ENCODE results near the gene SP1.
A peak's percentile ranks its signal among the peaks of the same experiment; 100 is the strongest.
"Not testable (repeated sequence)": the region's sequence is repeated elsewhere in the genome, so short reads cannot be mapped to it uniquely, and the experiment has no call there.

The SP1 gene

DNA sequence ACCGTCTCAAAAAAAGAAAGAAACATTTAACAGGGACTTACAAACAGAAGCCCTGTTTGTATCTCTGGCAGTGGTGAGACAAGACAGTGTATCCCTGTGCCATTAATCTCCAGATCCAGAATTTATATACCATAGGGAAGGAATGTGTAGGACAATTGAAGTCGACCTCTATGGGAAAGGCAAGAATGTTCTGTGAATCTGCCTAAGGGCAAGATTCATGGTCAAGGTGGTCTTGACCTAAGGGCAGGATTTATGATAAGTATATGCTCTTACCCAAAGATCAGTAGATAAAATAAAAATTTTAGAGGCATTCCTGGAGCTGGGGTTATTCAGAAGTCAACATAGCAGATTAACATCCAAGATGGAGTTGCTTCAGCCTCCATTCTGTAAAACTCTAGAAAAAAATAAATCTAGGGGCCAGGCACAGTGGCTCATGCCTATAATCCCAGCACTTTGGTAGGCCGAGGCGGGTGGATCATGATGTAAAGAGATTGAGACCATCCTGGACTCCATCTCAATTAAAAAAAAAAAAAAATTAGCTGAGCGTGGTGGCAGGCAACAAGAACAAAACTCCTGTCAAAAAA is 21.0 kb upstream of the SP1 start:
- no peak overlapping the region for H3K4me3 ChIP-seq (ENCODE audit: low read depth, low read length)

DNA sequence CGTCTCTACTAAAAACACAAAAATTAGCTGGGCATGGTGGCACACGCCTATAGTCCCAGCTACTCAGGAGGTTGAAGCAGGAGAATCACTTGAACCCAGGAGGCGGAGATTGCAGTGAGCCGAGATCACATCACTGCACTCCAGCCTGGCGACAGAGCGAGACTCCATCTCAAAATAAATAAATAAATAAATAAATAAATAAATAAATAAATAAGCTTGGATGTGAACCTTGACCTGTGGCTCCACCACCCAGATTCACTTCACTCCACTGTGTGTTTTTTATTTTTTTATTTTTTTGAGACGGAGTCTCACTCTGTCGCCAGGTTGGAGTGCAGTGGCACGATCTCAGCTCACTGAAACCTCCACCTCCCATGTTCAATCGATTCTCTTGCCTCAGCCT is 18.3 kb upstream of the SP1 start:
- not testable (repeated sequence) for H3K4me3 ChIP-seq (ENCODE audit: low read depth, low read length)

DNA sequence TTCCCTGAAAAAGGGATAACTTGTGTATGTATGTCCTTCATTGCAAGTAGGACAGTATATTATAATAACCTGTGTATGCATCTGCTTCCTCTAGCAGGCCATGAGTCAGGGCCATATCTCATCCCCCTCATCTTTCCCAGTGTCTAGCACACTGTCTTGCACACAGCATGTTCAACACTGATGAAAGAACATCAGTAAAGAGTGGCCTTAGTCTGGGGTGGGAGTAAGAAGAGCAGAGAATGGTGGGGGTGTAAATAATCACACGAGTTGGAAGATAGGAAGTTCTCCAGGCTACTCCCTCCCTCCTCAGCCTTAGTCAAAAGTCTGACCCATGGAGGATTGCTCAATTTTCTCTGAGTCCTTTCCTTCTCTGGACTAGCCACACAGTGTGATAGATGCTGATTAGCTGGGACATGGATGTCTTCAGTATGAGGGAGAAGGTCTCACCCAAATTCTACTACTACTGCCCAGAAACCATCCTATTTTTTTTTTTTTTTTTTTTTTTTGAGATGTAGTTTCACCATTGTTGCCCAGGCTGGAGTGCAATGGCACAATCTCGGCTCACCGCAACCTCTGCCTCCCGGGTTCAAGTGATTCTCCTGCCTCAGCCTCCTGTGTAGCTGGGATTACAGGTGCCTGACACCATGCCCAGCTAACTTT is 14.6 kb upstream of the SP1 start:
- no peak overlapping the region for H3K4me3 ChIP-seq (ENCODE audit: low read depth, low read length)

DNA sequence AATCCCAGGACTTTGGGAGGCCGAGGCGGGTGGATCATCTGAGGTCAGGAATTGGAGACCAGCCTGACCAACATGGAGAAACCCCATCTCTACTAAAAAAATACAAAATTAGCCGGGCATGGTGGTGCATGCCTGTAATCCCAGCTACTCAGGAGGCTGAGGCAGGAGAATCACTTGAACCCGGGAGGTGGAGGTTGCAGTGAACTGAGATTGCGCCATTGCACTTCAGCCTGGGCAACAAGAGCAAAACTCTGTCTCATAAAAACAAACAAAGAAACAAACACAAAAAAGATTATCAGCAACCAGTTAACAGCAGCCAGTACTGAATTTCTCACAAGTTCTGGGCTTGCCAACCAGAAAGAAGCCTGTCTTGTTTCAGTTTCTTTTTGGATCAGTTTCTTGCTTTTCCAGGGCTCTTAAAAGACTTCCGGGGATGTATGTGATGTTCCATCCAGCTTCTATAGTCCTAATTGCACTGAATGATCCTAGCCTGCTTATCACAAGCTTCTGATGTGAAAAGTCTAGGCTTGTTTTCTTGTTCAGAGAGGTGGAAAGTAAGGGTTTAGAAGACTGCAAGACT is 6.3 kb upstream of the SP1 start:
- H3K4me3 ChIP-seq (ENCODE audit: low read depth, low read length): not testable (repeated sequence)

DNA sequence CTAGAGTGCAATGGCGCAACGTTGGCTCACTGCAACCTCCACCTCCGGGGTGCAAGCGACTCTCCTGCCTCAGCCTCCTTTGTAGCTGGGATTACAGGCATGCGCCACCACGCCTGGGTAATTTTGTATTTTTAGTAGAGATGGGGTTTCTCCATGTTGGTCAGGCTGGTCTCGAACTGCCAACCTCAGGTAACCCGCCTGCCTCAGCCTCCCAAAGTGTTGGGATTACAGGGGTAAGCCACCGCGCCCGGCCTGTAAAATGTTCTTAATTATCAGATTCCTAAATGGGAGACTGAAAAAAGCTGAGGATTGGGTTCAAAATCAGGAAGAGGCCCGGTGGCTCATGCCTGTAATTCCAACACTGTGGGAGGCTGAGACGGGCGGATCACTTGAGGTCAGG is 5.7 kb upstream of the SP1 start:
- H3K4me3 ChIP-seq (ENCODE audit: low read depth, low read length): not testable (repeated sequence)

DNA sequence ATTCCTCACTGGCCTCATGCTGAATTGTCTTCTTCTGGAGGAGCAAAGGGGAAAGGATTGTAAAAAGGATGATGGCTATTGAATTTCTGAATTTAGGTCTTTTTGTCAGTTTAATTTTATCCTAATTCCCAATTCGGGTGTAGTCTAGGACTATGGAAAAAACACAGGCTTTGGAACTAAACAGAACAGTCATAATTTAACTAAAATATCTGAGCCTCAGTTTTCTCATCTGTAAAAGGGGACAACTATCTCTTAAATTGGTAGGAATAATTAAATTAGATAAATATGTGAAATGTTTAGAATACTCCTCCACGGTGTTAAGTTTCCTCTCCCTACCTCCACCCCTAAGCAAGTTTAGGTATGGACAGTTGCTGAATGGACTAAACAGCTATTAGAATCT is 3.2 kb upstream of the SP1 start:
- H3K4me3 ChIP-seq (ENCODE audit: low read depth, low read length): no peak overlapping the region

DNA sequence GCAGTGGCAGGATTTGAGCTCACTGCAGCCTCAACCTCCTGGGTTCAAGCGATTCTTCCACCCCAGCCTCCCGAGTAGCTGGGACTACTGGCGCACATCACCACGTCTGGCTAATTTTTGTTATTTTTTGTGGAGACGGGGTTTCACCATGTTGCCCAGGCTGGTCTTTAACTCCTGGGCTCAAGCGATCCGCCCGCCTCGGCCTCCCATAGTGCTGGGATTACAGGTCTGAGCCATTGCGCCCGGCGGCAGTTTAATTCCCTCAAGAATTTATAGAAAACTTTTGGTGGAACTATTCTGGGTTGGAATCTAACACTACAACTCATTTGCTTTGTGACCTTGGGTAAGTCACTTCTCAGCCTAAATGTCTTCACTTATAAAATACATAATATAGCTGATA is 1.8 kb upstream of the SP1 start:
- H3K4me3 ChIP-seq (ENCODE audit: low read depth, low read length): no peak overlapping the region

DNA sequence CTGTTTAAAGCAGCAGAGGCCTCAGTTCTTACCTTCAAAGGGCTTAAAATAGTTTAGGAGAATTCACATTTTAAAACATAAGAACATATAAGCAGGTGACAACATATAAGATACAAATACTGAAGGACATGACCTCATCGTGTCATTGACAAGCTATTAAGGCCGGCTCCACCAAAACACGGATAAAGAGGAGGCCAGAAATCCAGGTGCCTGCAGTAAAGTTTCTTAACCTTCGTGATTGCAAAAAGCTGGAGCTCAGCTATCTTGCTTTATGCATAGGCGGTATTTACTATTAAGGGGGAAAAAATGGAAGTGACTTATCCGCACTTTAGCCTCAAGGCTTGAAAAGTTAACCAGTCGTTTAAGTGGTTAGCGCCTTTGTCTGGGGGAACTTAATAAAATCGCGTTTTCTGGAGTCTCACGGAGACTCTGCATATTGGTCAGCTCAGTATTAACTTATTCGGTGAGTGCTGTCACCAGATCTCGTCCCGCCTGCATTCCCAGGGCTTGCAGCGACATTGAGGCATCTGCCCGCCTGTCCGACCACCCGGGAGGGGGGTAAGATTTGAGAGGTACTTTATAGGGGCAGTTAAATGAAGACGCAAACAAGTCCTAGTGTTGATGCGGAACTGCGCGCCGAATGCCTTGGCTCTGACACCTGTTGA is 1.1 kb upstream of the SP1 start:
- peak overlapping the region; percentile 47 for H3K4me3 ChIP-seq (ENCODE audit: low read depth, low read length)

DNA sequence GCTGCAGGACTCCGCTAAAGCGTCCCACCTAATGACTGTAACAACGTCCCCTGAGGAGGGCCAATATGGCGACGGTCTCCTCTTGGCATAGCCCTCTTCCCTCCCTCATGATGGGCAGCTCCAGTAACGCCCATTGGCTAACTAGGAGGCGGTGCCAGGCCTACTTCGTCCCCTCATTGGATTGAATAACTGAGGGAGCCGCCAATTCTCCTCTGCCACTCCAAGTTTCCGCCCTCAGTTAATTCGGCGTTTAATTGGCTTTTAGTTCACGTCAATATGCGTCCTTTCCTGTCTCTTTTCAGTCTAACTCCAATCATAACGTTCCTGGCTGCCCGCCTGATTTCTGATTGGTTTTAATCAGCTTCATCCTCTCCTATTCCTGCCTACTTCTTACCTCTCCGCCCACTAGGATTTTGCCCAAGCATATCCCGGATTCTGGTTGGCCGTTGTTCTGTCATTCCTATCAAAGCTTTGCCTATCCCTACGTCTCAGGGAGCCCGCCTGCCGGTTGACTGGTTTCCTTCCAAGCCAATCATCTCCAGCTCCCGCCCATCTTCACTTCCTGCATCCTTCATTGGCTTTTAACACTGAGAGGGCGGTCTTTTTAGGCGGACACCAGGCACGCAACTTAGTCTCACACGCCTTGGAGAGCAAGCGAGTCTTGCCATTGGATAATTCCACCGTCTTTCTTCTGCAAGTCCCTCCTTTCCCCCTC is 430 bp upstream of the SP1 start:
- peak overlapping the region; percentile 47 for H3K4me3 ChIP-seq (ENCODE audit: low read depth, low read length)

DNA sequence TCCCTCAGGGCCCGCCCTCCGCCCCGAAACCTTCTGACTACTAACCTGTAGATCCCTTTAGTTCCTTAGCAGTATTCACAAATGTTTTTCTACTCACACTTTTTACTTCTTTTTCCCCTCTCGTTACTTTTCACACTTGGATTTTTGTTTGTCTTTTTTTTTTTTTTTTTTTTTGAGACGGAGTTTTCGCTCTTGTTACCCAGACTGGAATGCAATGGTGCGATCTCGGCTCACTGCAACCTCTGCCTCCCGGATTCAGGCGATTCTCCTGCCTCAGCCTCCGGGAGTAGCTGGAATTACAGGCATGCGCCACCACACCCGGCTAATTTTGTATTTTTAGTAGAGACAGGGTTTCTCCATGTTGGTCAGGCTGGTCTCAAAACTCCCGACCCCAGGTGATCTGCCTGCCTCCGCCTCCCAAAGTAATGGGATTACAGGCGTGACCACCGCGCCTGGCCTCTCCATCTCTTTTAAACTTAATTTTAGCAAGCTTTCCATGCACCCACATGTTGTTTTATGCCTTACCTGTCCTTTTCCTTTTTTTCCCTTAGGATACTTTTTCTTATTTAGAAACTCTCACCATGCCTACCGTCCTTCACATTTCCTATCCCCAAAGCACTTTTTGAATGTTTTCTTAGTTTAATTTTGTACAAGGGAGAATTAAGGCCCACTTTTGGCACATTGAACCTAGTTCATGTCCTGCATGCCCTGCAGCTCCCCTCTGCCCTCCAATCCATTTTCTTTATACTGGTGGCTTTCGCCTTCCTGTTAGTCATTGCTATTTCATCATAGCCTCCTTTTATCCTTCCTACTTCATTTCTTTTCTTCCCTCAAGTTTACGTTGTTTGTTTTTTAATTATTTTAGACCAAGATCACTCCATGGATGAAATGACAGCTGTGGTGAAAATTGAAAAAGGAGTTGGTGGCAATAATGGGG is 1.1 kb downstream of the SP1 start:
- H3K4me3 ChIP-seq (ENCODE audit: low read depth, low read length): peak overlapping the region; percentile 53

DNA sequence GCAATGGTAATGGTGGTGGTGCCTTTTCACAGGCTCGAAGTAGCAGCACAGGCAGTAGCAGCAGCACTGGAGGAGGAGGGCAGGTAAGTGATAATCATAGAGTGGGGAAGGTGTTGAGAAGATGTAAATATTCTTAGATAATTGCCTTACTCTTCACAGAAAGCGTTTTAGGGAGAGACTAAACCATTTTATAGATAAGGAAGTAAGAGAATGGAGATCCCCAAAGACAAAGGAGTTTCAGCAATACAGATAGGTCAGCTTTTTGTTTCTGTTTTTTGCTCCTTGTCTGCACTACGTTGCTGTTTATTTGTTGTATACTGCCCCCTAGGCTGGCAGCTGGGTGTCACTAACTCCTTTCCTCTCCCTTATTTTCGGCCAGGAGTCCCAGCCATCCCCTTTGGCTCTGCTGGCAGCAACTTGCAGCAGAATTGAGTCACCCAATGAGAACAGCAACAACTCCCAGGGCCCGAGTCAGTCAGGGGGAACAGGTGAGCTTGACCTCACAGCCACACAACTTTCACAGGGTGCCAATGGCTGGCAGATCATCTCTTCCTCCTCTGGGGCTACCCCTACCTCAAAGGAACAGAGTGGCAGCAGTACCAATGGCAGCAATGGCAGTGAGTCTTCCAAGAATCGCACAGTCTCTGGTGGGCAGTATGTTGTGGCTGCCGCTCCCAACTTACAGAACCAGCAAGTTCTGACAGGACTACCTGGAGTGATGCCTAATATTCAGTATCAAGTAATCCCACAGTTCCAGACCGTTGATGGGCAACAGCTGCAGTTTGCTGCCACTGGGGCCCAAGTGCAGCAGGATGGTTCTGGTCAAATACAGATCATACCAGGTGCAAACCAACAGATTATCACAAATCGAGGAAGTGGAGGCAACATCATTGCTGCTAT is 2.0 kb downstream of the SP1 start:
- no peak overlapping the region for H3K4me3 ChIP-seq (ENCODE audit: low read depth, low read length)

DNA sequence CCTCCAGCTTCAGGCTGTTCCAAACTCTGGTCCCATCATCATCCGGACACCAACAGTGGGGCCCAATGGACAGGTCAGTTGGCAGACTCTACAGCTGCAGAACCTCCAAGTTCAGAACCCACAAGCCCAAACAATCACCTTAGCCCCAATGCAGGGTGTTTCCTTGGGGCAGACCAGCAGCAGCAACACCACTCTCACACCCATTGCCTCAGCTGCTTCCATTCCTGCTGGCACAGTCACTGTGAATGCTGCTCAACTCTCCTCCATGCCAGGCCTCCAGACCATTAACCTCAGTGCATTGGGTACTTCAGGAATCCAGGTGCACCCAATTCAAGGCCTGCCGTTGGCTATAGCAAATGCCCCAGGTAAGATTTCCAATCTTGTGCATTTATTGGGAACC is 3.3 kb downstream of the SP1 start:
- no peak overlapping the region for H3K4me3 ChIP-seq (ENCODE audit: low read depth, low read length)

DNA sequence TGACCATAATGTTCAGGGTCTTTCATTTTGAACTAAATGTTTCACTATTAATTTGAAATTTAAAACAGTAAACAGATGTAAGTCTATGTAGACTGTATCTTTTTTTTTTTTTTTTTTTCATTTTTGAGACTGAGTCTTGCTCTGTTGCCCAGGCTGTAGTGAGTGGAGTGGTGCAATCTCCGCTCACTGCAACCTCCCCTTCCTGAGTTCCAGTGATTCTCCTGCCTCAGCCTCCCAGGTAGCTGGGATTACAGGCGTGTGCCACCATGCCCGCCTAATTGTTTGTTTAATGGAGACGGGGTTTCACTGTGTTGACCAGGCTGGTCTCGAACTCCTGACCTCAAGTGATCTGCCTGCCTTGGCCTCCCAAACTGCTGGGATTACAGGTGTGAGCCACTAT is 6.4 kb downstream of the SP1 start:
- not testable (repeated sequence) for H3K4me3 ChIP-seq (ENCODE audit: low read depth, low read length)

DNA sequence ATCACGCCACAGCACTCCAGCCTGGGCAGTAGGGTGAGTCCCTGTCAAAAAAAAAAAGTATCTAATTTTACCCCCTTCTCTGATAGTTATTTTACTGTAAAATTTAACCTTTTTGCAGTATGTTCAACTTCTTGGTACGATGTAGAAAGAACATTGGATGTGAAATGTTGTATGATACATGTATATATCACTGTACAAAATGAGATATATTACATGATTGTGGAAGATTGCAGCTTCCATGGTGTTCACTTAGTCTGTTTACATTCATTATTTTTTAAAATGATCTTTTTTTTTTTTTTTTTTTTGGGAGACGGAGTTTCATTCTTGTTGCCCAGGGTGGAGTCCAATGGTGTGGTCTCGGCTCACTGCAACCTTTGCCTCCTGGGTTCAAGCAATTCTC is 9.0 kb downstream of the SP1 start:
- H3K4me3 ChIP-seq (ENCODE audit: low read depth, low read length): no peak overlapping the region

DNA sequence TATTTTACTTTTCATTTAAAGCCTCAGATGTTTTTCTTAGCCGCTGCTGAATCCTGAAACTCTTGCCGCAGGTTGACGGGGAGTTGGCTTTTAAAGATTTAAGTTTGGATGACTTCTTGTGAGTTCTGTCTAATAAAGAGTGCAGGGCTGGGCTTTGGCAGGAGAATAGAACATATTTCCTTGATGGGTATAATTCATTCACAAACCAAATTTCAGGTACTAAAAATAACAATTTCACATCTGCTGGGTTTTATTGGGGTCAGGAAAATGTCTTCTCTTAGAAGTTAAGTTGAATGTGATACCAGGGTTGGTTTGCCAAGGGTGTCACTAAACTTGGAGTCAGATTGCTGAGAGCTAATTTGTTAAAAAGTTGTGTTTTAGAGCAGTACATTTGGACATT is 9.7 kb downstream of the SP1 start:
- H3K4me3 ChIP-seq (ENCODE audit: low read depth, low read length): no peak overlapping the region

DNA sequence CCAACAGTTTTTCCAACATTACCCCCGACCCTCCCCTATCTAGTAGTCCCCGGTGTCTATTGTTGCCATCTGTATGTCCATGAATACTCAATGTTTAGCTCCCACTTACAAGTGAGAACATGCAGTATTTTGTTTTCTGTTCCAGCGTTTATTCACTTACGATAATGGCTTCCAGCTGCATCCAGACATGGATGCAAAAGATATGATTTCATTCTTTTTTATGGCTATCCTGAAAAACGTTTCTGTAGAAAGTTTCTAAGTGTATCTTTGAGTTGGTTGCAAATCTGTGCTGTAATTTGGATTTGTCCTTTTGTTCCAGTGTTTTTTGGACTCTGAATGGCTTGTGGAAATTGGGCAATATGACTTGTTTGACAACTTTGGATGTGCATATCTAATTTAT is 11.7 kb downstream of the SP1 start:
- no peak overlapping the region for H3K4me3 ChIP-seq (ENCODE audit: low read depth, low read length)

DNA sequence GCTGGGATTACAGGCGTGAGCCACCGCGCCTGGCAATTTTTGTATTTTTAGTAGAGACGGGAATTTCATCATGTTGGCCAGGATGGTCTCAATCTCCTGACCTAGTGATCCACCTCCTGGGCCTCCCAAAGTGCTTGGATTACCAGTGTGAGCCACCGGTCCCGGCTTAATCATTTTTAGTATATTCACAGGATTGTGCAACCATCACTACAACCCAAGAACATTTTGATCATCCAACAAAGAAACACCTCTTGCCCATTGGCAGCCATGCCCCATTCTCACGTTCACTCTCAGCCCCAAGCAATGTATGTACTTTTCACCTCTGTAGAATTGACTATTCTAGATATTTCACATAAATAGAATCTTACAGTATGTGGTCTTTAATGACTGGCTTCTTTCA is 19.9 kb downstream of the SP1 start:
- no peak overlapping the region for H3K4me3 ChIP-seq (ENCODE audit: low read depth, low read length)

DNA sequence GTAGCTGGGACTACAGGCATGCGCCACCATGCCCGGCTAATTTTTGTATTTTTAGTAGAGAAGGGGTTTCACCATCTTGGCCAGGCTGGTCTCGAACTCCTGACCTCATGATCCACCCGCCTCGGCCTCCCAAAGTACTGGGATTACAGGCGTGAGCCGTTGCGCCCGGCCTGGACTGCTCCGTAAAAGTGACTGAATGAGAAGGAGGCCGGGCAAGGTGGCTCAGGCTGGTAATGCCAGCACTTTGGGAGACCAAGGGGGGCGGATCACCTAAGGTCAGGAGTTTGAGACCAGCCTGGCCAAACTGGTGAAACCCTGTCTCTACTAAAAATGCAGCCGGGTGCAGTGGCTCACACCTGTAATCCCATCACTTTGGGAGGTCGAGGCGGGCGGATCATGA is 22.4 kb downstream of the SP1 start:
- not testable (repeated sequence) for H3K4me3 ChIP-seq (ENCODE audit: low read depth, low read length)

DNA sequence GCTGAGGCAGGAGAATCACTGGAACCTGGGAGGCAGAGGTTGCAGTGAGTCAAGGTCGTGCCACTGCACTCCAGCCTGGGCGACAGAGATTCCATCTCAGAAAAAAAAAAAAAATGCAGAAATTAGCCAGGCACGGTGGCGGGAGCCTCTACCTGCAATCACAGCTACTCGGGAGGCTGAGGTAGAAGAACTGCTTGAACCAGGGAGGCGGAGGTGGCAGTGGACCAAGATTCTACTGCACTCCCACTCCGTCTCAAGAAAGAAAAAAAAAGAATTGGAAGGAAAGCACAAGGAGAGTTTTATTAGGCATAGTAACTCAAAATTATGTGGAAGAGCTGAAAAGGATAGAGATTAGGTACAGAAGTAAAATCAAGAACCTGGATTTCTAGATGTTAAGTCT is 22.9 kb downstream of the SP1 start:
- no peak overlapping the region for H3K4me3 ChIP-seq (ENCODE audit: low read depth, low read length)

DNA sequence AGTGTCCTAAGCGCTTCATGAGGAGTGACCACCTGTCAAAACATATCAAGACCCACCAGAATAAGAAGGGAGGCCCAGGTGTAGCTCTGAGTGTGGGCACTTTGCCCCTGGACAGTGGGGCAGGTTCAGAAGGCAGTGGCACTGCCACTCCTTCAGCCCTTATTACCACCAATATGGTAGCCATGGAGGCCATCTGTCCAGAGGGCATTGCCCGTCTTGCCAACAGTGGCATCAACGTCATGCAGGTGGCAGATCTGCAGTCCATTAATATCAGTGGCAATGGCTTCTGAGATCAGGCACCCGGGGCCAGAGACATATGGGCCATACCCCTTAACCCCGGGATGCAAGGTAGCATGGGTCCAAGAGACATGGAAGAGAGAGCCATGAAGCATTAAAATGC is 31.0 kb downstream of the SP1 start:
- no peak overlapping the region for H3K4me3 ChIP-seq (ENCODE audit: low read depth, low read length)

Measured in iPS-11a (cell line).